ENCODE data around the gene LSMEM2.
"Not testable (repeated sequence)": the region's sequence is repeated elsewhere in the genome, so short reads cannot be mapped to it uniquely, and the experiment has no call there.

DNA sequence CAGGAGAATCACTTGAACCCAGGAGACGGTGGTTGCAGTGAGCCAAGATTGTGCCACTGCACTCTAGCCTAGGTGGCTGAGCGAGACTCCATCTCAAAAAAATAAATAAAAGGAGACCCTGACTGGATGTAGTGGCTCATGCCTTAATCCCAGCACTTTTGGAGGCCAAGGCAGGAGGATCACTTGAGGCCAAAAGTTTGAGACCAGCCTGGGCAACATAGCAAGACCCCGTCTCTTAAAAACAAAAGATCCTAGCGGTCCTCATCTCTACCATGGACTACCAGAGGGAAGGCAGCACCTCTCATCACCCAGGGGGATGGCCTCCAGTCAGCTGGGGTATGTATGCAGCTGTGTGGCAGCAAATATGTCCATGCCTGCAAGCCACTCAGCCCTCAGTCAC is 16.7 kb upstream of the LSMEM2 start:
- TF ChIP-seq POLR2A (IDR thresholded peaks at IDR 0.05; ENCODE audit: low read length); GATA1 (IDR thresholded peaks at IDR 0.05; ENCODE audit: low read depth, low read length): not testable (repeated sequence)

Data from erythroblast (primary cell).